GM03348 (cell line): ENCODE data around the gene WDR20.
"Not testable (repeated sequence)": the region's sequence is repeated elsewhere in the genome, so short reads cannot be mapped to it uniquely, and the experiment has no call there.

Experiments
- DNase-seq: peaks from one replicate; pipeline ENCODE4 v3.0.0; 2012; ENCODE audit warnings: low spot score

WDR20 gene

GRCh38 chr14:102238131-102238530 is 98.4 kb downstream of the WDR20 start:
- DNase-seq, result no peak

GRCh38 chr14:102238766-102239165 is 99.1 kb downstream of the WDR20 start:
- DNase-seq, result no peak

GRCh38 chr14:102239231-102239630 is 99.5 kb downstream of the WDR20 start:
- no peak for DNase-seq

DNA sequence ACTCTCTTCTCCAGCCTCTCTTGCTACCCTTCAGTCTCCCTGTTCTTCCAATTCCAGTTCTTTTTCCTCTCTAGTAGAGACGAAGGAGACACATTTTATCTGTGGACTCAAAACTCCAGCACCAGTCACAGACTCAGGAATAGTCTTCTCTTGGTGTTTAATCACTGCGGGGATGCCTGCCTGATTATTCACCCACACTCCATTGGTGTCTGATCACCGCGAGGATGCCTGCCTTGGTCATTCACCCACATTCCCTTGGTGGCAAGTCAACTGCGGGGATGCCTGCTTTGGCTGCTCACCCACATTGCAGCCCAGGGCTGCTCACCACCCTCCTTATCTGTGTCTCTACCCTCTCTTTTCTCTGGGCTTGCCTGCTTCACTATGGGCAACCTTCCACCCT is 100.8 kb downstream of the WDR20 start:
- DNase-seq, result not testable (repeated sequence)

- no peak for DNase-seq
Observed at GRCh38 chr14:102241147-102241546, 101.5 kb downstream of the WDR20 start.

GRCh38 chr14:102243795-102244194 is 104.1 kb downstream of the WDR20 start:
- not testable (repeated sequence) for DNase-seq

GRCh38 chr14:102246071-102246470 is 106.4 kb downstream of the WDR20 start:
- DNase-seq, result no peak

GRCh38 chr14:102248121-102248520 is 108.4 kb downstream of the WDR20 start:
- no peak for DNase-seq

DNA sequence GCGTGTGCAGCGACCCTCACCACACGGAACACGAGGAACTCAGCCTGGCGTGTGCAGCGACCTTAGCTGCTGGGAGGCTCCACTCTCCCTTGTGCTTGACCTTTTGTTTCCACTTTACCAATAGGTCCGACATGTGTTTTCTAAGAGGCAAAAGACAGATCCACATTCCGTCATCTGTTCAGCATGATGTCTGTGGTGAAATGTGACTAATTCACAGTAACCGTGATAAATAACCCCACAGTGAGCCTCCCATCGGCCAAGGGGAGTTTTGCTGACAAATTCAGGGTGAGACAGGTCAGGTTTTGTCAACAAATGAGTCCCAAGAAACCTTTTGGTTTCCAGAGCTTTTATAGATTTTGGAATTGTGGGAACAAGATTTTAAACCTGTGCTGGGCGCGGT is 109.3 kb downstream of the WDR20 start:
- no peak for DNase-seq

GRCh38 chr14:102249981-102250380 is 110.3 kb downstream of the WDR20 start:
- no peak for DNase-seq

DNA sequence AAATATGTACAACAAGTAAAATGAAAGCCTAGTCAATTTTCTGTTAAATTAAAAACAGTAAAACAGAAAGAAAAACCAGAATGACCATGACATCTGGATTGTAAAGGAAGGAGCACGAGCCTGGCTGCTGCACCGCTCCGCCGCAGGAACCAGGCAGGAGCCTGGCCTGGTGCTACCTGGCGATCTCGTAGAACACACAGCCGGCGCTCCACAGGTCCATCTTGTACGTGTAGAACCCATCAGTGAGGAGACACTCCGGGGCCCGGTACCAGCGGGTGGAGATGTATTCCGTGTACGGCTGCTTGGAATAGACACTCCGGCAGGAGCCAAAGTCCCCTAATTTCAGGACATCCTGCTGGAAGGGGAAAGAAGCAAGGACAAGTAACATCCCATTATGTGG is 110.9 kb downstream of the WDR20 start:
- DNase-seq, result no peak

- no peak for DNase-seq
Observed at GRCh38 chr14:102251161-102251560, 111.5 kb downstream of the WDR20 start.

DNA sequence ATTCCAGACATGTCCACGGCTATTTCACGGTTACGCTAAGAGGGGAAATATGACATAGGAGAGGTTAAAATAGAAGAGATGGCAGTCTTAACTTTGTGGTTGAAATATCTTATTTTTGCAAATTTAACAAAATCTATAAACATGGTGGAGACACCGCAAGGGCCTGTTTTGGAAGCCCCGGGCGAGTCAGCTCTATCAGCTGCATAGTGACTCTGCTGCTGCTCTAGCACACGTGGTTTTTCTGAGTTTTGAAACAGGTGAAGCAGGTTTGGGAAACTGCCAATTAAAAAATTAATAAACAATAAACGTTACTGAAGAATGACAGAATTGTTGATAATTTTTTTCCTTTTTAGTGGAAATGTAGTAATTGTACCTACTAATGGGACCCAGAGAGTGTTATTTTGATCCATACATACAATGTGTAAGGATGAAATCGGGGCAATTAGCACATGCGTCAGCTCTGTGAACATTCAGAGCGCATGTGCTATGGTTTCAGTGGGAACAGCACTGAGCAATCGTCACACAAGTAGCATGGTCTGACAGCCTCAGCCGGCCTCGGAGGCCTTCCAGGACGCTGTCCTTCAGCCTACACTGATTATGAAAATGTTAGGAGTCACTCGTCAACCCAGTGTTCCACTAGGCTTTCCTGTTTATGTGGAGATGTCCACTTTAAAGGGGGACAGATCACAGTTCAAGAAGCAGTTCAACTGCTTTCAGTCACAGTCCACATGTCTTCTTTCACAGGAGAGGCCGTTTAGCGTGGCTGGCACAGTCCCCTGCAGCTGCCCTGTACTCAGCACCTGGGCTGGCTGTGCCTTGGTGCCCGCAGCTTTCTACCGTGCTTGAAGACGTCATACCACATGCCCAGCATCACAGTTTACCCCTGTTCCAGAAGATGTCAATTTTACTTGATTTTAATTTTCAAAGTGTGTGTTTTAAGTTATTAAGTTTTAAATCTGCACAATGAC is 113.4 kb downstream of the WDR20 start:
- no peak for DNase-seq

- peak; percentile 84 for DNase-seq
Observed at GRCh38 chr14:102255401-102256190, 115.9 kb downstream of the WDR20 start.

DNA sequence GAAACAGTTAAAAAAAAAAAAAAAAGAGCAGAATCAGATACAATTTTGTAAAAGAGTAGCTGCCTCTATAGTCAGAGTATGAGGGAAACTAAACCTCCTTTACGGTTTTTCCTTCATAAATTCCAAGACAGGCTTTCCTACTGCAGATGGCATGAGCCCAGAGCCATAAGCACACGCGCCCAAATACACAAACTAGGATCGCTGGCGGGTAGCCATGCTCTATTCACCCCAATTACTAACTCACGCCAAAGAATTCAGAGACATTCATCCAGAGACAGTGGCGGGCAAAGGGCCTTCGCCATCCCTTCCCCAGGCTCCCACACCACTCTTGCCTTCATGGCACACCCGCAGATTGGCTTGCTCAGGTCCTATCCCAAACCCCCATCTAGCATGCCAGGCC is 117.0 kb downstream of the WDR20 start:
- no peak for DNase-seq

DNA sequence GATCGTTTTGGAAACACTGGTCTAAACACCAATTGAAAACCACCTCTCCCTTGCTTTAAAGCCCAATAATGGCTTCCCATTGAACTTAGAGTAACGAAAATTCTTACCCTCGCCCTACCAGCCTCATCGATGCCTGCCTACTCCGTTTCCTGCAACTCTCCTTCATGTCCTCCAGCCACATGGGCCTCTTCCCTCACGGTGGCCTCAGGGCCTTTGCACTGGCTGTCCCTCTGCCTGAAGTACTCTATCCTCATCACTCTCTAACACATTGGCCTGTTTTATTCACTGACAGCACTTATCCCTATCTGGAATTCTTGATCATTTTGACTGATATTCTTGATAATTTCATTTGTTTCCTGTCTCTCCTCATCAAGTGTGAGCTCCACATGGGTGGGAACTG is 118.4 kb downstream of the WDR20 start:
- DNase-seq, result no peak
